GM08714 (cell line): Measurements from ENCODE around the gene CALU.
A peak's percentile ranks its signal among the peaks of the same experiment; 100 is the strongest.

Experiments
- H3K4me3 ChIP-seq: fragments of 200-500 bp; sonication (Bioruptor generic); 2 replicates; pipeline ENCODE4 v1.5.1; 2014; ENCODE audit warnings: mild to moderate bottlenecking, low read length, inconsistent platforms
- ZNF274 ChIP-seq: IDR thresholded peaks from 2 replicates; pipeline ENCODE4 v1.6.1; 2012; ENCODE audit warnings: mild to moderate bottlenecking, low read depth, low read length

CALU gene

GRCh38 chr7:128739048-128739962 is at the start of gene CALU:
Gene CALU, plus strand, starts transcription at chr7:128739359. Its CDS starts 9,225 bp downstream, at chr7:128748584.
- peak within 1 kb of the TSS; percentile 87 for H3K4me3 ChIP-seq
- TF ChIP-seq ZNF274 = no peak

DNA sequence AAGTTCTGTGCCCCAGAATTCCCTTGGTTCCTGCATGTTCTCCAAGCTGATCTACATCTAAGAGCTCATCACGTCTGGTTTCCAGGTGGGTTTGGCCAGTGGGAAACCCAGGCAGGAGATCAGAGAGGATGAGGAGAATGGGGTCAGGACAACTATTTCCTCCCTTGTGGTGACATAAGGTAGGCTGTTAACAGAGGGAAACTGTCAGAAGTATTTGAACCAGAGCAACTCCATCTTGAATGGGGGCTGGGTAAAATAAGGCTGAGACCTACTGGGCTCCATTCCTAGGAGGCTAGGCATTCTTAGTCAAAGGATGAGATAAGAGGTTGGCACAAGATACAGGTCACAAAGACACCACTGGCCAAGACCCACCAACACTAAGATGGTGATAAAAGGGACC is 47.9 kb upstream of the CALU start:
- no peak for TF ChIP-seq ZNF274
- no peak overlapping the region for H3K4me3 ChIP-seq

GRCh38 chr7:128692623-128693270 is 46.4 kb upstream of the CALU start:
- no peak overlapping the region for H3K4me3 ChIP-seq
- TF ChIP-seq ZNF274 = no peak

GRCh38 chr7:128693373-128694015 is 45.7 kb upstream of the CALU start:
- no peak for TF ChIP-seq ZNF274
- H3K4me3 ChIP-seq = no peak overlapping the region

DNA sequence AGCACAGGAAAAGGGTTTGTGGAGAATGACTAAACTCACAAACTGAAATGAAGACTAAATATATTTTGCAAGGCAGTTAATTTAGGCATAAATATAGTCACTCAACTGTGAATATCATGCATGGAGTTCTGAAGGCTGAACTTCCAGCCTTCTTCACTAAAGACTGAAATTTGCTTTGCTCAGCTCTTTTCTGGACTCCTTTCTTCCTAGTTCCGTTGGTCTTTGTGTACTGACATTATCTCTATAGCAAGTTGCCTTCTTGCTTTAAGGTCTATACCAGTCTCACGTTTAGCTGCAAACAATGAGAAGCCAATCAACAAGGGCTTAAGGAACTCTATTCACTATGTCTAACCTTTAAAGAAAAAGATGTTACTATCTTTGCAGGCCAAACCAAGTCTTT is 44.4 kb upstream of the CALU start:
- no peak overlapping the region for H3K4me3 ChIP-seq
- TF ChIP-seq ZNF274 = no peak

GRCh38 chr7:128697302-128697905 is 41.8 kb upstream of the CALU start:
- peak overlapping the region; percentile 22; the same call in 1 of the 2 replicates for H3K4me3 ChIP-seq
- TF ChIP-seq ZNF274 = no peak

GRCh38 chr7:128699196-128699712 is 39.9 kb upstream of the CALU start:
- TF ChIP-seq ZNF274 = no peak
- no peak overlapping the region for H3K4me3 ChIP-seq

GRCh38 chr7:128699895-128700294 is 39.3 kb upstream of the CALU start:
- no peak overlapping the region for H3K4me3 ChIP-seq

GRCh38 chr7:128701062-128701785 is 37.9 kb upstream of the CALU start:
- no peak for TF ChIP-seq ZNF274
- H3K4me3 ChIP-seq = no peak overlapping the region

More at GRCh38 chr7:128699895-128700294, 39.3 kb upstream of the CALU start:
- no peak for TF ChIP-seq ZNF274

- no peak overlapping the region for H3K4me3 ChIP-seq
- no peak for TF ChIP-seq ZNF274
Measured at GRCh38 chr7:128703609-128704241, 35.4 kb upstream of the CALU start.

- no peak for TF ChIP-seq ZNF274
- no peak overlapping the region for H3K4me3 ChIP-seq
Measured at GRCh38 chr7:128705891-128706333, 33.2 kb upstream of the CALU start.

GRCh38 chr7:128707752-128708151 is 31.4 kb upstream of the CALU start:
- TF ChIP-seq ZNF274 = no peak
- no peak overlapping the region for H3K4me3 ChIP-seq

GRCh38 chr7:128708235-128708634 is 30.9 kb upstream of the CALU start:
- TF ChIP-seq ZNF274 = no peak
- no peak overlapping the region for H3K4me3 ChIP-seq
